GM18498 (cell line): Measurements from ENCODE around the gene ZNF710.

ENCODE experiments used
- ATAC-seq: cut with Tn5 transposase; IDR thresholded peaks from one replicate; pipeline ENCODE4 v1.9.1; 2021; ENCODE audit warnings: mild to moderate bottlenecking, moderate library complexity; ENCODE audit not compliant: unreplicated experiment

ZNF710 gene

DNA sequence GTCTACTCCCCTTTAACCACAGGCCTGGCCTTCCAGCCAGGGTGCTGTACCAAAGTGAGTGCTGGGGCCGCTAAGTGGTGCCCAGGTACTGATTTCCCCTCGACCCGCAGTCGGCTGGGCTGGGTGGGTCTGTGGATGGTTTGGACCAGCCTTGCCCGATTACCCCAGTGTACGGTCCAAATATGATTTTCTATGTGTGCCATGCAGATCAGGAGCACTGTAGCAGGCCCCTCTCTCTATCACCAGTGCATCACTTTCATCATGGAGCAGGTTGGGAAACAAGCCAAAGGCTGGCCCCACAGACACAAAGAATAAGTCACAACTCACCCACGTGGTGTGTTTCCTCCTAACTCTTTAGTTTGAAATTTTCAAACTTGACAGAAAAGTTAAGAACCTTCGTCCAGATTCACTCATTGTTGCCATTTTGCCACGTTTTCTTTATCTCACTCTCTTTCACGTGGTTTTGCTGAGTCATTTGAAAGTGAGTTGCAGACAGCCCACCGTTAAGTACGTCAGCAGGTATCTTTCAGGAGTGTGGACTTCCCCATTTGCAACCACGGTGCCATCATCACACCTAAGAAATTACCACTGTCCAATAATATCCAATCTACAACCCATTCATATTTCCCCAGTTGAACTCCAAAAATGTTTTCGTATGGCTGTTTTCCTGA, 37.0 kb downstream of the ZNF710 start:
- ATAC-seq, result peak; percentile 68

DNA sequence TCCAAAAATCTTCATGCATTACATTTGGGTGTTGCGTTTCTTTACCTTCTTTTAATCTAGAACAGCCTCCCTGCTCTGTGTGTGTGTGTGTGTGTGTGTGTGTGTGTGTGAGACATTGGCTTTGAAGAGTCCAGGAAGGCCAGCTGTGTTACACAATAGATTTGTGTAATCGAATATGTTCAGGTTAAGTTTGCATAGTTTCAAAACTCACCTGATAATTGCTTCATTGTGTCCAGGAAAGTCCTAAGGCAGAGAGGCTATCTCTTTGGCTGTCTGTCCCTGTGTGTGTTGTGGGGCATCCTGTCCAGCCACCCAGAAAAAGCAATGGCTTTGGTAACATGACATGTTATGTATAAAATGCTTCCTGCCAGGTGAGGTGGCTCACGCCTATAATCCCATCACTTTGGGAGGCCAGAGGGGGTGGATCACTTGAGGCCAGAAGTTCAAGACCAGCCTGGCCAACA, 37.5 kb downstream of the ZNF710 start:
- ATAC-seq, result no peak

DNA sequence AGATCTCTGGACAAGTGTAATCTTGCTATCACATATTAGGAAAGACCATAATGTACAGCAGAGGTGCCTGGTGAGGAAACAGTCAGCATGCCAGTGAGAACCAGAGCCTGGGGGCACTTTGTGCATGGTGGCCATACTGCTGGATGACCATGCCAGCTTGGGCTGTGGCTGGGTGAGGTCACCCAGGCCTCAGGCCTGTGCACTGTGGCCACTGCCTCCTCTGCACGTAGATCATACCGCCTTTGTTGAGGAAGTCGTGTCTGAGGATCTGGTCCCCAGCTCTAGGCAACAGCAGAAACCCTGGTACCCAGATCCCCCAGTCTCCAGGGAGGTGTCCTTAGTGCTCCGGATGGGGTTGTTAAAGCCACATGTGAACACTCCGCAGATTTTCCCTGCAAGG, 38.9 kb downstream of the ZNF710 start:
- ATAC-seq, result no peak

DNA sequence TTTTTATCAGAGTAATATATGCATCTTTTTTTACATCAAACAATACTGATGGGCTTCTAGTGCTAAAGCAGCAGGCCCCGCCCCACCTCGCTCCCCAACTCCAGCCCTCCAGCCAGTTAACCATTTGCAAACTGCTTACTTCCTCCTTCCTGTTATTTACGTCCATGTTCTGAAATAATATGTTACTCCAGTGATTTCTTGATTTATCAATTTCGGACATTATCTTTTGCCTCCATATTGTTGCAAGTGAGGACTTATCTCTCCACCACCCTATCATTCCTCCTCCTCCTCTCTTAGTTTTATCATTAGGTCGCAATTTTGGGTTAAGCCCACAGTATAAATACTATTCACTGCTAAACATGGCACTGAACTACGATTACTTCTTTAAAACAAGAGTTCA, 39.5 kb downstream of the ZNF710 start:
- ATAC-seq, result no peak

DNA sequence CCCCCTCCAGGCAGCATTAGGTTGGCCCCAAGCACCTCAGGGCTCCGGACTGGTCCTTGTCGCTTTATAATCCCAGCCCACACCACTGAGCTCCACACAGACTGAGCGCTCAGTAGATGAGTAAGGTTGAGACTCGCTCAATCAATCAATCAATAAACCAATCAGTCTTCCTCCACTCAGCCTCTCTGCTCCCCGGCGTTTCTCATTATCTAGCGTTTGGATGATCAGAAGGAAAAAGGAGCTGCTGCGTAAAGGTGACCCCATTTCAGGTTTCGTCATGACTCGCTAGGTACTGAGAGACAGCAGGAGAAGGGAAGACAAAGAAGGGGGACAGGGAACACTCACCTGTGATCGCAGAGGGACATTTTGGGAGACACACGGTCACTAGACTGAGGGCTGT, 41.2 kb downstream of the ZNF710 start:
- ATAC-seq, result no peak

DNA sequence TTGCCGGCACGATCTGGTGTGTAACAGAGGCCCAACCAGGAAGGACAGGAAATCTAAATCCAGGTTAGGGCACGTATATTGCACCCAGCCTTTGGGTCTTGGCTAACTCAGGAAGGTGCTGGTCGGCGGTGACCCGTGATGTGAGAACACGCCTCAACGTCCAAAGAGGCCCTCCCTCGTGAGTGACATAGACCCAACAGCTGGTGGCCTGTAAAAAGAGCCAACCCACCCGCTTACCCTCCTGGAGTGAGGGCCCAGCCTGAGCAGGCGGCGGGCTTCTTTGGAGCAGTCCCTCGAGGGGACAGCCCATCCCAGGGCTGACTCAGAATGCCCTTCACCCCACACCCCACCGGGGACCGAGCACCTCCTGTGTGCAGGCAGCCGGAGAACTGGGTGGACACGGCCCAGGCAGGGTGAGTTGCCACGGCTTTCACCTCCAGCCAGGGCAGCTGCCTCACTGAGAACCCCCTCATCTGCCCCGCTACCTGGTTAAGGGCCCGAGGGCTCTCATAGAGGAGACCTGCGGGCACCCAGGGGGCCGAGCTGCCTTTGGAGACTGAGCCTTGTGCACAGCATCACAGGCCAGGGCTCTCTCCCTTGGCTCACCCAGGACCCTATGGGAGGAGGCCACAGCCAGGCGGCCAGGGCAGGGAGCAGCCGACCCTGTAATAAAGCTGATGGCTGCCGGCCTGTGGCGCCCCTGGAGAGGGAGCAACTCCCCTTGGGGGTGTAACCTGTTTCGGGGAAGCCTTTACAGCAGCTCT, 41.8 kb downstream of the ZNF710 start:
- no peak for ATAC-seq

DNA sequence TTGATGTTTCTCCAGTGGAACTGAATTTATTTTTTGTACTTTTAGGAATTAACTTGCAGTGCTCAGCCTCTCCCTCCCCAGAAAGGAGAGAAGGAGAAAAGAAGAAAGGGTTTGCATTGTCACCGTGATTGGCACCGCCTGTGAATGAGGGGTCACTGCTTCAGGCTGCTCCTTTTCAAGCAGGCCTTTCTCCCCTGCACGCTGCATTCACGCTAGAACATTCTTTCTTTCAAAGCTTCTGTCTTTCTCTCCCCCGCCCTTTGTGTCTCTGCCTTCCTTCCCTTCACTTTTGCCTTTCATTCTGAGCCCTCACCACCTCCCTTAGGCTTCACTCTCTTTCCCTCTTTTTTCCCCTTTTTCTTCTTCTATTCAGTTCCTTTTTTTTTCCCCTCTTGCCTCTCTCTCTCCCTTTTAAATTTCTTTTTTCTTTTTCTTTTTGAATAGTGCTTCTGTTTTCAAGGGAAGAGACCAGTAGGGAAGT, 42.4 kb downstream of the ZNF710 start:
- no peak for ATAC-seq

DNA sequence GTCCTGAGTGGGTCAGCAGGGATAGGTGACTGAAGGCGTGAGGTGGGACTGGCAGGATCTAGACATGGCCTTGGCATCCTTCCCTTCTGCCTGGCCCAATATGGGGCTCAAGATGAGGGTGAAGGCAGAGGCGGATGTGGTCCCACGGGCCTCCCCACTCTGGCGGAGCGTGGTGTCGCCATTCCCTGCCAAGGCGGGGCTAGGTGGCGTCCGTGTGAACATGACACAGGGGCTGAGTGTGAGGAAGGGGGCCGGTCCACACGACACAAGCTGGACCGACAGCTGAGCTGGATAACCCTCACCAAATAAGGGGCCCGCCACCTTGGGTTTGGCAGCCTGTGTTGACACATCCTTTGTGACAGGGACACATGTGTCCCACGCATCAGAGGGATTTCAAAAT, 43.1 kb downstream of the ZNF710 start:
- no peak for ATAC-seq

DNA sequence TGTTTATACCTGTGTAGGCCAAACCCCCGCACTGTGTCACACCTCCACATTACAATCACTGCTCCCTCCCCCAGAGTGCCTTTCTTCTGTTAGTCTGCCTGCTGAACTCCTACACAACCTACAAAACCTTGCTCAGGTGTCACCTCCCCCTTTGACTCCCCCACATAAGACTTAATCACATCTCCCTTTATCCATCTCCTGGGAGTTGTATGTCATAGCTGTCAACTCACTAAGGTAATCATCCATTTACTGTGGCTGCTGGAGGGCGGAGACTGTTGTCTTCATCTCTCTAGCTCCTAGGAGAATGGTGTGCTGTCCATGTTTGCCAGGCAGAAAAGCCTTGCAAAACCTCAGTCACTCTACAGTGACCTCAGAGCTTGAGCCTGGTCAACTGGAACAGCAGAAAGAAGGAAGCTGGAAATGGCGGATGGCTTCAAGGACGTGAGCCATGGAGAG, 43.8 kb downstream of the ZNF710 start:
- ATAC-seq, result no peak

DNA sequence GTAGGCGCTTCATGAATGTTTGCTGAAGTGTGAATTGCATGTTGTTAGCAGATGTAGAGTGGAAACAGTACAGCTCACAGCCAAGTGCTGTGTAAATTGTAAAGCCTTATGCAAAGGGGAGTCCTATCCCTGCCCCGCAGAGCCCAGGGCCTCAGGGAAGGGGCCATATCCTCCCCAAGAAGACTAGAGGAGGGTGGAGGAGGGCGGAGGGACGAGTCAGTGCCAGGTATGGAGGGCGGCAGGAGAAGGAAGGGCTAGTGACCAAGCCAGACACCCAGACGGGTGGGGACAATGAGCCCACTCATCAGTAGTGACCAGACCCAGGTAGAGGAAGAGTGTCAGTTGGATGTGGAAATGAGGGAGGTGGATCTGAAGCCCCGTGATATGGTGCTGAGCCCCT, 45.2 kb downstream of the ZNF710 start:
- ATAC-seq, result no peak

DNA sequence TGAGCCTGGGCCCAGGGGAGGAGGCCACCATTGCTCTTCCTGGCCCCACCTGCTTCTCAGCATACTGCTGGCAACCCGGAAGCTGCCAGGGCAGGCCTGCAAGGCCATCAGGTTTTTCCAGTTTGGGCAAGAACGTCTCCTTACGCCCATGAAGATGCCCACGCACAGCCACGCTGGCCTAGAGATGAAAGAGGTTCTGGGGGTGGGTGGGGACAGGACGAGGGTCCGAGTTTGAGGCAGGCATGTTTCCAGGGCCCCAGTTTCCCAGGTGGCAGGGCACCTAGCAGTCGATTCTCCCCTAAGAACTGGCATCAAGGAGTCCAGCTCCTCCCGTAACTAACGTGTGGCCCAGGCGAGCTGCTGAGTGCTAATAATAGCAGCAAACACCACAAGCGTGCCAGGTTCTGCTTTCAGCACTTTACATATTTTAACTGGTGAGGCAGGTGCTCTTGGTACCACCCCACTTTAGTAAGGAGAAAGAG, 45.8 kb downstream of the ZNF710 start:
- ATAC-seq, result peak; percentile 62

DNA sequence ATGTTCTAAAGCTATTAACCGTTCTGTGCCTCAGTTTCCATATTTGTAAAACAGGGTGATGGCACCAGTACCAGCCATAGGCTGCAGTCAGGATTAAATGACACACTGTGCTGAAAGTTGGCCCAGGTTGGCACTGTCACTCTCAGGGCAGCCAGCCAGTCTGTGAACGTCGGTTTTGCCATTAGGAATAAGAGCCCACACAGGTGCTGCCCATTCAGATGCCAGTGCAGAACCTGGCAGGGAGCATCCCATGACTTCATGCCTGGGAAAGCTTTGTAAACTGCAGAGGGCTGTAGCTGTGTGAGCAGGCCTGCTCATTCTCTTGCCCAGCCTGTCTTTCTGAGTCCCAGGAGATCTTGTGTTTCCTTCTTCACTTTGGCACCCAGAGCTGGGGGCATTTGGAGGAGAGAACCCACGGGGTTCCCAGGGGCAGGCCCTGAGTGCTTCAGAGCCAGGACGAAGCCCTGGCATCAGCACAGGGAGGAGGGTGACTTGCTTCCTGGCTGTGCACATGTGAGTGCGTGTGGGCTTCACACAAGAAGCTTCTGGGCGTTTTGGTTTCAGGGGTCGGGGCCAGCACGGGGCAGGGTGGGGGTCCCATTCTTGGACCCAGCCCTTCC, 46.9 kb downstream of the ZNF710 start:
- no peak for ATAC-seq

DNA sequence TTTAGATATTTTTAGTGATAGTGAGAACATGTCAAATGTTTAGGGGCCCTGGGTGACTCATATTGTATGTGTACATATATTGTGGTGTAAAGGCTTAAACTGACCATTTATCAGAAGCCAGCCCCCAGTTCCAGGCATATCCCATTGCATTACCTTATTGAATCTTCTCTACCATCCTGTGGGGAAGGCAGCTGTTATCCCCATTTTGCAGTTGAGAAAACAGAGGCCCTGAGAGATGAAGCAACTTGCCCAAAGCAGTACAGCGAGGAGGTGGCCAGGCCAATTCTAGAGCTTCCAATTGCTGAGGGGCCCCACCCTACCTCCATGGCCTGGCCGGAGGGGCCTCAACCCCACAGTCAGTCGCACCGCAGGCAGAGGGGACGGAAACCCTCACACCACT, 47.9 kb downstream of the ZNF710 start:
- no peak for ATAC-seq

DNA sequence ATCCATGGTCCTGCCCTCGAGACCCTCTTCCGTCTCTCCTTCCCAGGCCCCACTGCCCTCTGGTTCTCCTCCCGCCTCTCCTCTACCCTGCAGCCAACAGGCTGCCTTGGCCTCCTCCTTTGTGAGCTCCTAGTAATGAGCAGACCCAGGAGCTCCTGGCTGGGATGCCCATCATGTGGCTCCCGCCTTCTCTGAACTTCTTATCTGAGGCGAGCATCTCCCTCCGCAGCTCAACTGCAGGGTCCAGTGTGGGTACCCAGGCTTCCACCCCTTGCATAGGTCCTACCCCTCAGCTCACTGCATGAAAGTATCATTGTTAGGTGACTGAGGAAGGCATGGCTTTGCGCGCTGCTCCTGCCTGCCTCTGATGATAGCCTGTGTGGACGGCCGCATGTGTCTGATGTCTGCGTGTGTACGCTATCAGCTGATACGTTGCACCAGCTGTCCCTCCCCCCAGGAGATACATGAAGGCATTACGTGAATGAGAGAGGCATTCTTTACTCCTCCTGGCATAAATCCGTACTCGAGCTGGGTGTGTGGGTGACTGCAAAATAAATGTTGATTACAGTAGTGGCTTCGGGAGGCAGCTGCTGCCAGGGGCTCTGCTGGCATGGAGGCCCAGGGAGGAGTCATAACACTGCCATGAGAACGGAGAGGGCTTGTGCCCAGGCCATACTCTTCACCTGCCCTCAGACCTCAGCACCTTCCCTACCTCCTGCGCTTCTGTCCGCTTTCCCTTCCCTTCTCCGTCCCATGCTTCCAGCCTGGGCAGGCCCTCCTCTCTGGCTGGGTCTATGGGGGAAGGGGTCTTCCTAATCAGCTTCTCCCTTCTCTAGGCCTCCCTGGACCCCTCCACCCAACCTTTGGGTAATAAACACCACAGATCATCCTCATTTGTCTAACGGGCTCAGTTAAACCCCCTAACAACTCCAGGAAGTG, 48.8 kb downstream of the ZNF710 start:
- no peak for ATAC-seq

DNA sequence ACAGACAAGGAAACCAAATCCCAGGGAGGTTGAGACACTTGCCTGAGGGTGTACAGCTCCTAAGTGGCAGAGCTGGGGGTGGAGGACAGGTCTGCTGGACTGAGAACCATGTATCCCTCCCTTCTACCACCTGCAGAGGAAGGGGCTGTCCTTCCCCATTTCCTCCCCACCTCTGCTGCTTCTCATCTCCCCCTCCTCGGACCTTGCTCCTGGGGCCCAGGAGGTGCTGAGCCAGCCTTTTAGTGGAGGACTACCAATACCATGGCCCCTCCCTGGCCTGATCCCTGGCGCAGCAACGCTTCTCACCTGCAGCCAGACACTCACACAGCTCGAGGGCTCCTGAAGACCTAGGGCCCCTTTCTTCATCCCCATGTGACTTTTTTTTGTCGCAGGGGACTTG, 50.8 kb downstream of the ZNF710 start:
- no peak for ATAC-seq

DNA sequence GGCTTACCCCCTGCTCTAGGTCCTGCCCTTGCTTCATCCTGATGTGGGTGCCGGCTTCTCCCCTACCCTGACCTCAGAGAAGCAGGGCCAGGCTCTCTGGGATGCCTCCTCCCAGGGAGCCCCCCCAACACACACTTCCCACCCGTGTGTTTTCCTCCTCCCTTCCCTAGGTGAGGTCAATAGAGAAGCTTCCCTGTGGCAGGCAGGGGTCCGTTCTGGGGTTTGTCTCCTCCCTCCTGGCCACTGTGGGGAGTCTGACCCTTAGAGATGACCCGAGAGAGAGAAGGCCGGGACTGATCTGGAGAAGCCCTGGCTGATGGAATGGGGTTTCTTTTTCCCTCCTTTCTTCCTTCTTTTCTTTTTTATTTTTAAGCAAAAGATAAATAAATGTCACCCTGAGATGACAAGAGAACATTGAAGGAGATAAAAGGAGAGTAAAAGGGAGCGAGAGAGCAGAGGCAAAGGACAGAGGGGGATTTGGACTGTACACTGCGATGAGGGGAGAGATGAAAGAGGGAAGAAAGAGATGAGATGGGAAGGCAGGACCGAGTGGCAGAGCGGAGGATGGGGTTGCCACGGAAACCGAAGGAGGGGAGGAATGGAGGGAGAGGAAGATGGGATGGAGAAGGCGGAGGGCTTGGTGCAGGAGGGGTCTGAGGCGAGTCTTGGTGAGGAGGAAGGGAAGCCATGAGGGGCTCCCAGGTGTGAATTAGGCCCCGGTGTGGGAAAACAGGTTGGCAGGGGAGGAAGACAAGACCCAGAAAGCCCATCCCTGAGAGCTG, 52.8 kb downstream of the ZNF710 start:
- ATAC-seq, result no peak

DNA sequence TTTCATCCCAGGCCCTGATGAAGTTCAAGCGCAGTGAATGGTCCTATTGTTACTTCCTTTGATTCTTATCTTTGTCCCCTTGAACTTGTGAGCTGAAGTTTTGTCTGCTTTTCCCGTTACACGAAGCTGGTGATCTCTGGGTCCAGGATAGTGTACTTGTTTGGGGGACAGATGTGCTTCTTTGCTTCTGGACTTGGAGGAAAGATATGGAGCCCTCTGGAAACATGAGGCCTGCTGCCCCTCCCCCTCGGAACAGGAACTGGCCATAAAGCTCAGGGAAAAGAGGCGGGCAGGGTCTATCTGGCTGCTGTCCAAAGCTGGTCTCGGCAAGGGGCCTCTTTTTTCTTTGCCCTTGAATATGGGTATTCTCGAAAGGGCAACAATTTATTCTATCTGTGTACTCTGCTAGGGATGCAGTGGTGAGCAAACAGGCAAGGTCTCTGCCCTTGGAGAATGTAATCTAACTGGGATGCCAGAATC, 53.5 kb downstream of the ZNF710 start:
- ATAC-seq, result no peak

DNA sequence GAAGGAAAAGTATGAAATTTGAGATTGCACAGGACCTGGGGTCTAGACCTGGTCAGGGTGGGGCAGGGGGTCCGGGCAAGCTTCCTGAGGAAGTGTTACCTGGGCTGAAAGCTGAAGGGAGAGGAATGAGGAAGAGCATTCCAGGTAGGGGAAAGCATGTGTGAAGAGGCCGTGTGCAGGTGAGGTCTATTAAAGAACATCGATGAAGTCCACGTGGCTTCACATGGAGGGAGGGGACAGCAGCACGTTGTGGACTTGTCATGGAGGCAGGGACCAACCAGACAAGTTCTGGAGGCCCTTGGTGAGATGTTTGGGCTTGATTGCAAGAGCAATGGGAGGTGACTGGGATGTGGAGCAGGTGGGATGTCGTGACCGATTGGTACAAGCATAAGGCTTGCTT, 54.1 kb downstream of the ZNF710 start:
- ATAC-seq, result no peak

DNA sequence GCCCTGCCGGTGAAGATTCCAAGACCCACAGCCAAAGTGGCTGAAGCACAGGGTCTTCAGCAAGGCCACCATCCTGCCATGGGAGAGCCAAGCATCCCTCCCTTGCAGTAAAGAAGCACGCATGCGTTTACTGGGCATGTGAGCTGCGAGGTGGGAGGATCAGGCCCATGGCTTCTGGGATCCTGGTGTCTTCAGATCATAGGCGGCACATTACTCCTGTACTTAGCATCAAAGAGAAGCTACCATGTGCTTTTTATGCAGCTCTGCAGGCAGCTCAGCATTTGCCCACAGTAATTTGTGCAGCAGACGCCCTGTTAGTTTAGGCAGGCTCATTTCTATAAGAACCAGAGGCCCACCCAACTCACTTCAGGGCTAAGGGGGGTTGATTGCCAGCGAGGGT, 55.4 kb downstream of the ZNF710 start:
- ATAC-seq, result no peak

DNA sequence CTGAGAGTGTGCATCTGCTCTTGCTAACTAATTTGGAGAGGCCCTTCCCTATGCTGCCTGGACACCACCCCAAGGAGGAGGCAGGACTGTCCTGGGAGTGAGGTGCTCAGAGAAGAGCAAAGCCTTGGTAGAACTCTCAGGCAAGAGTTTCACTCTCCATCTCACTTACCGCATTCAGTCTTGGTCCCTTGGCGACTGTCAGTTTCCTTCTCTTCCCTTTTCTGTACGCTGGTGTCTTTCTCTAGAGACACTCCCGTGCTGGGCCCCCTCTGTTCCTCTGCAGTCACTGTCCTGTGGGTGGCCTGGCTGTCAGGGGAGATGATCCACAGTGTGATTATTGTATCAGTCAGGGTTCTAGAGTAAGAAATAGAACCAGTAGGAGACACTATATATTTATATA, 57.2 kb downstream of the ZNF710 start:
- ATAC-seq, result peak; percentile 42
